Testis (tissue), 2 donors: ENCODE results near the gene PRSS37.

Experiments
- POLR2A ChIP-seq: fragments of 450-650 bp; IDR thresholded peaks from one replicate; pipeline ENCODE4 v1.6.1; 2017; ENCODE audit warnings: antibody characterized with exemption, mild to moderate bottlenecking, moderate library complexity
- TF ChIP-seq, protein P1 (sequence below), 3 experiments: fragments of 450-650 bp in 2 of 3; fragments of 200-600 bp in 1 of 3; sonication (generic) in 1 of 3; IDR thresholded peaks; one replicate each; pipeline ENCODE4 v1.5.1; 2016 to 2019; ENCODE audit warnings: antibody characterized with exemption in 3 of 3, mild to moderate bottlenecking in 2 of 3, moderate library complexity in 1 of 3

DNA sequence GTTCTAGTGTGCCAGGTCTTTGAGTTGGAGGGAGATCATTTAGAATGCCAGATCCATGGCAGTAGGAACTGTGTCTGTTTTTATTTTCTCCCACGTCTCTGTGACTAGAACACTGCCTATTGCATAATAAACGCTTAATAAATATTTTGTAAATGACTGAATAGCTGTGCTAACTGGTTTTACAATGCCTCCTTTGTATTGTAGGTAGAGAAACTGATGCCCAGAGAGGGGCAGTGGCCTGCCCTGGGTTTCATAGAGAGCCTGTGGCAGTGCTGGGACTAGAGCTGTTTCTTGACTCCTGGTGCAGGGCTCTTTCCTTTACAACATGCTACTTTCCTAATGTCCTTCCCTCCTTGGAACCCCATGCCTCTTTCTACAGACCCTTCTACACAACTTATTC lies 48.8 kb downstream of the PRSS37 start:
- TF ChIP-seq, protein P1, sequence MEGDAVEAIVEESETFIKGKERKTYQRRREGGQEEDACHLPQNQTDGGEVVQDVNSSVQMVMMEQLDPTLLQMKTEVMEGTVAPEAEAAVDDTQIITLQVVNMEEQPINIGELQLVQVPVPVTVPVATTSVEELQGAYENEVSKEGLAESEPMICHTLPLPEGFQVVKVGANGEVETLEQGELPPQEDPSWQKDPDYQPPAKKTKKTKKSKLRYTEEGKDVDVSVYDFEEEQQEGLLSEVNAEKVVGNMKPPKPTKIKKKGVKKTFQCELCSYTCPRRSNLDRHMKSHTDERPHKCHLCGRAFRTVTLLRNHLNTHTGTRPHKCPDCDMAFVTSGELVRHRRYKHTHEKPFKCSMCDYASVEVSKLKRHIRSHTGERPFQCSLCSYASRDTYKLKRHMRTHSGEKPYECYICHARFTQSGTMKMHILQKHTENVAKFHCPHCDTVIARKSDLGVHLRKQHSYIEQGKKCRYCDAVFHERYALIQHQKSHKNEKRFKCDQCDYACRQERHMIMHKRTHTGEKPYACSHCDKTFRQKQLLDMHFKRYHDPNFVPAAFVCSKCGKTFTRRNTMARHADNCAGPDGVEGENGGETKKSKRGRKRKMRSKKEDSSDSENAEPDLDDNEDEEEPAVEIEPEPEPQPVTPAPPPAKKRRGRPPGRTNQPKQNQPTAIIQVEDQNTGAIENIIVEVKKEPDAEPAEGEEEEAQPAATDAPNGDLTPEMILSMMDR (IDR thresholded peaks at IDR 0.05) = no peak
- TF ChIP-seq POLR2A = no peak
